ENCODE data around the gene TMEM170B. TPM values are rescaled to one million over a fixed set of nuclear protein-coding genes. Genes with fewer than 3 reads are reported as not detected.

Gene TMEM170B
- total and polyA plus RNA-seq, 9 of the 15 experiments (the other 6 are each of a cell fraction or from before 2014, with no cell fraction given) = 0.03 to 0.11 (median 0.07) TPM

GRCh38 chr6:11584244-11584643 is 46.7 kb downstream of the TMEM170B start:
- Histone ChIP-seq H3K4me3 (no peak overlapping the region), H3K4me2 (ENCODE audit: insufficient read depth, low read length) (no peak overlapping the region), H2AFZ (ENCODE audit: low read depth, low read length) (no peak overlapping the region), H3K27me3 (ENCODE audit: control insufficient read depth in 2 of 2, insufficient read depth in 2 of 2, low read length in 2 of 2) (peaks cover 4 to 6% of the 10 kb centered on the region in 2 experiments; a peak in 2 of 5 replicates), H4K20me1 (replicated peaks; ENCODE audit: control insufficient read depth, insufficient read depth, low read length) (no peaks in the 10 kb centered on the region), H3K36me3 (ENCODE audit: control insufficient read depth, insufficient read depth, low read length) (no peaks in the 10 kb centered on the region), H3K4me1 (replicated peaks in 1 of 2; ENCODE audit: control insufficient read depth in 2 of 2, insufficient read depth in 2 of 2, low read length in 2 of 2) (no peaks in the 10 kb centered on the region), H3K9me3 (replicated peaks; ENCODE audit: control insufficient read depth, insufficient read depth, low read depth, low read length) (no peaks in the 10 kb centered on the region), H3K9ac (ENCODE audit: insufficient read depth in 1 of 2, low read depth in 2 of 2, low read length in 2 of 2) (no peak overlapping the region), H3K9me1 (ENCODE audit: control insufficient read depth, insufficient read depth, low read length) (no peaks in the 10 kb centered on the region), H3K27ac (ENCODE audit: extremely low read depth, low read depth, low read length) (no peak overlapping the region), H3K79me2 (ENCODE audit: control insufficient read depth, insufficient read depth, low read length) (no peaks in the 10 kb centered on the region)
- no peak for FAIRE-seq
- no peak for ATAC-seq
- in situ Hi-C loops (cut with MboI) (loop anchor here (10.0 kb wide), 2 partner anchors 1021 to 1311 kb away; no protein-coding TSS in a partner anchor), intact Hi-C loops (cut with micrococcal nuclease) (loop anchor here (2.0 to 10.0 kb wide), 2 partner anchors 71 to 921 kb away; no protein-coding TSS in a partner anchor)
- no peak for DNase-seq (ENCODE audit: extremely low read depth in 1 of 4, low spot score in 3 of 4)
- POLR2A ChIA-PET = interaction anchor here (0.5 kb wide), 1 partner anchor 1027 kb away, joined by 3 read pairs; no protein-coding TSS in a partner anchor
- WGBS (ENCODE audit: insufficient coverage, low coverage, missing lambda C conversion rate) = 5% methylated on average over 5 of the region's 5 CpGs
- BruUV-seq (replicated peaks) = no TSS peak
- CTCF ChIA-PET (ENCODE audit: low intra/inter-chr PET ratio) = no interaction called here
- no peak for TF ChIP-seq ZBED1 (IDR thresholded peaks at IDR 0.05)
- no peak for TF ChIP-seq CEBPG (CRISPR knock-in tag; IDR thresholded peaks at IDR 0.05)
- TF ChIP-seq CEBPG (tag; conservative IDR thresholded peaks at IDR 0.05 in 1 of 2, IDR thresholded peaks at IDR 0.05 in 1 of 2) = peak in 1 of 2 experiments; percentile 81; a peak in 2 of 4 replicates
- TF ChIP-seq PHF20 (IDR thresholded peaks at IDR 0.05; ENCODE audit: partially characterized antibody) = no peak
- TF ChIP-seq CEBPB (tag; IDR thresholded peaks at IDR 0.05) = peak; percentile 67
- TF ChIP-seq SMAD2 (IDR thresholded peaks at IDR 0.05; ENCODE audit: low read depth, low read length) = no peak
- no peak for TF ChIP-seq MAFF (IDR thresholded peaks at IDR 0.05; ENCODE audit: low read length)
- TF ChIP-seq HDAC6 (IDR thresholded peaks at IDR 0.05; ENCODE audit: low read depth, low read length) = no peak
- no peak for TF ChIP-seq KAT7 (CRISPR knock-in tag; IDR thresholded peaks at IDR 0.05; ENCODE audit: borderline replicate concordance)

Data from K562 (cell line).